GM20000 (cell line): Measurements from ENCODE around the gene GNAT1.

ENCODE experiments used
- DNase-seq: peaks from one replicate; pipeline ENCODE4 v3.0.0; 2012; ENCODE audit warnings: low spot score
- TF ChIP-seq, protein P1 (sequence below): IDR thresholded peaks from 2 replicates; pipeline ENCODE4 v1.5.1; 2012; ENCODE audit warnings: mild to moderate bottlenecking, control low read depth; ENCODE audit errors: extremely low read depth, missing control alignments

The GNAT1 gene

DNA sequence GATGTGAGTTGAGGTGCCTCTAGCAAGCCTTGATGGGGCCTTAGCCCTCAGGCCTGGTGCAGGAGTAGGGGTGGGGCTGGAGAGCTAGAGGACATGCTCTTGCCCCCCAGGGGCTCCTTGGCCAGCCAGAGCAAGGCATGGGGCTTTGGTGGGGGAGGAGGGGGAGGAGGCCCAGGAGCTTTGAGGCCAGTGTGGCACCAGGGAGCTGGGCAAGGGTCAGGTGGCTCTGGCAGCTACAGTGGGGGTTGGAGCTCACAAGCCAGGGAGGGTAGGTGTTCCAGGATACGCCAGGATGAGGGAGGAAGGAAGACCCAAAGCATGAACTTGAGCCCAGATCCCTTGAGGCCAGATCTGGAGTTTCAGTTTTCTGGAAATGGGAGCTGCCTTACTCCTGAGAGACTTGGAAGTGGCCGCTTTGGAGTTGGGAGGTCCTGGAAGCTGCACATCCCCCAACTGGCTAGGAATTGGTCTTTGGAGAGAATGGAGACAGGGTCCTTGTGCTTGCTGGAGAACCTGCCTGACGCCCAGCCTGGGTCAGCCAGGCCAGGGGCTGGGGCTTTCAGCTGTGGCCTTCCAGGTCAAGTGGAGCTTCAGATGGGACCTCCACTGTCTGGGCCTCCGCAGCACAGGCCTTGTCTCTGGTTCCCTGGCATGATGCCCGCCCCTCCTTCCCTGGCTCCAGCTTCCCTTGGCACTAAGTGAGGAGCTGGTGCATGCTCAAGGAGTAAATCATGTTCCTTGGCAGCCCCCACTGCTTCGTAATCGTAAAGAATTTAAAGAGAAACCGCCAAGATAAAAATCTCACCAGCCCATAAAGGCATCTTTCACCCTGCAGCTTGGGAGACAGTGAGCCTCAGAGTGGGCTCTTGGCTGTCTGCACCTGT, 27.6 kb upstream of the GNAT1 start:
- TF ChIP-seq, protein P1, sequence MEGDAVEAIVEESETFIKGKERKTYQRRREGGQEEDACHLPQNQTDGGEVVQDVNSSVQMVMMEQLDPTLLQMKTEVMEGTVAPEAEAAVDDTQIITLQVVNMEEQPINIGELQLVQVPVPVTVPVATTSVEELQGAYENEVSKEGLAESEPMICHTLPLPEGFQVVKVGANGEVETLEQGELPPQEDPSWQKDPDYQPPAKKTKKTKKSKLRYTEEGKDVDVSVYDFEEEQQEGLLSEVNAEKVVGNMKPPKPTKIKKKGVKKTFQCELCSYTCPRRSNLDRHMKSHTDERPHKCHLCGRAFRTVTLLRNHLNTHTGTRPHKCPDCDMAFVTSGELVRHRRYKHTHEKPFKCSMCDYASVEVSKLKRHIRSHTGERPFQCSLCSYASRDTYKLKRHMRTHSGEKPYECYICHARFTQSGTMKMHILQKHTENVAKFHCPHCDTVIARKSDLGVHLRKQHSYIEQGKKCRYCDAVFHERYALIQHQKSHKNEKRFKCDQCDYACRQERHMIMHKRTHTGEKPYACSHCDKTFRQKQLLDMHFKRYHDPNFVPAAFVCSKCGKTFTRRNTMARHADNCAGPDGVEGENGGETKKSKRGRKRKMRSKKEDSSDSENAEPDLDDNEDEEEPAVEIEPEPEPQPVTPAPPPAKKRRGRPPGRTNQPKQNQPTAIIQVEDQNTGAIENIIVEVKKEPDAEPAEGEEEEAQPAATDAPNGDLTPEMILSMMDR = no peak
- no peak for DNase-seq

DNA sequence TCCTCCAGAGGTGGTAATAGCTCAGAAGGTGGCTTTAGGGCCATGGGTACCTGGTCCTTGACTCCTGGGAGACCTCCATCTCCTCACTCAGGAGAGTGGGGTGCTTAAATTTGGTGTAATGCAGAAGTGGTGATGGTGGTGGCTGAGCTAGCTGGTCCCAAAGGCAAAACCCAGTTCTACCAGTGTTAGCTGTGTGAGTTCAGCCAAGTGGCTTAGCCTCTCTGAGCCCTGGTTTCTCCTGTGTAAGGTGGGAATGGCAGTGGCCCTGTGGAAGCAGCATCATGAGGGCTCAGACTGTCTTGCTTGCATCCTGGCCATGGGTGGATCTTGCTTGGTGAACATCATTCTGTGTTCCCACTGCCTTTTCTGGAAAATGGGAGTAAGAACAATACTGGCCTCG, 26.9 kb upstream of the GNAT1 start:
- DNase-seq = no peak
- TF ChIP-seq, protein P1 = no peak

DNA sequence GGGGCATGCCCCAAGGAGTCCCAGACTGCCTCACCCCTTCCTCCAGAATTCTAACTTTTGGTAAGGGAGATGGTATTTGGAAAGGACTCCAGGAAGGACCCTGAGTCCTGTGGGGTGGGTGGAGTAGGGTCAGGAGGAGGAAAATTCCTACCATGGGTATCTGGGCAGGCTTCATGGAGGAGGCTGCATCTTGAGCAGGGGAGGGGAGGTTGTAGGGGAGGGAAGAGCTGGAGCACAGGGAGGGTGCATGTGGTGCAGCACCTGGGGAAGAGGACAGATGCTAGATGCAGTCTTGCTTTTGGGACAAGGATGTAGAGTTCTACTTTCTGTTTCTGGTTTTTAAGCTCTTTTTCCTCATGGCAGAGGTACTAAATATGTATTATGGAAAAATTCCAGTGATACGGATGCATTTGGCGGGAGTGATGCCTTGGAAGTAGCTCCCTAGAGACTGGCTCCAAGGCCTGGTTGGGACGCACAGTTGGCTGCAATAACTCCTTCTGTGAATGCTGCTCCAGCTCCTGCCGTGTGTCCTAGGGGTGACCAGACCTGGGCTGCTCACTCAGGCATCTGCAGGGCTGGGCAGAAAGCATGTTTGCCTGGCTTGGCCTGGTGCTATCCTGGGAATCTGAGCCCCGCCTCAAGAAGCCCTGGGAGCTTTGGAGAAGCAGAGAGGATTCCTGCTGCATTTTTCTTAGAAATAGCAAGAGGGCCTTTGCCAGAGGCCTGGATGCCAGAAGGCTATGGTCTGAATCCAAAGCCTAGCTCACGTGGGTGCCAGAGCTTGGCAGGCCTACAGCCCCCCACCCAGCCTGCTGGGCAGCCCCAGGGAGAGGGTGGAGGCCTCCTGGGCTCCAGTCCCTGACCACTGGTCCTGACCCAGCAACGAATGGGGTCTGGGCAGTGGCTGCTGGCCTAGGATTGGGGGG, 26.2 kb upstream of the GNAT1 start:
- no peak for DNase-seq
- TF ChIP-seq, protein P1 = no peak

DNA sequence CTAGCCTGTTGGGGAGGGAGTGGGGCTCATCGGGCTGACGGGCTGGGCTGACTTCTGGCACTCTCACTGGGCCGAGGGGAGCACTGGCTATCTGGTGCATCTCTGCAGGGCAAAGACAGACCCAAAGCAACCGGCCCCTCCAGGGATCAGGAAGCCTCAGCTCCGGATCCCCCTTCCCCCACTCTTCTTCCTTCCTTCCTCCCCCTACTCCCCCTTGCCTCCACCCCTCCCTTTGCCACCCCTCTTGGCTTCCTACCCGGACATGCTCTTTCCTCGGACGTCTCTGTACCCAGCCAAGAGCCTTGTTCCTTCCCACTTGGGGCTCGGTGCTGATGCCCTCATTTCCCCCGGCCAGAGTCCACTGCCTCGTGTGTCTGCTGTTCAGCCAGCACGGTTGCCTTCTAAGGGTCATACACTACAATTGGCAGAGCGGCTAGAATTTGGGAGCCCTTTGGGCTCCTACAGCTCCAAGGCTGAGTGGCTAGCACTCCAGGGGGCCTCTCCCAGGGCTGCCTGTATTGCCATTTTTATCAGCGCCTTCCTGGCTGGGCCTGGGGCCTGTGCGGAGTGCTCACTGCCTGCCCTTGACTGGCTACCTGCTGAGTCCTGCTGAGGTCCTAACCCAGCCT, 25.4 kb upstream of the GNAT1 start:
- DNase-seq = no peak
- TF ChIP-seq, protein P1 = no peak

DNA sequence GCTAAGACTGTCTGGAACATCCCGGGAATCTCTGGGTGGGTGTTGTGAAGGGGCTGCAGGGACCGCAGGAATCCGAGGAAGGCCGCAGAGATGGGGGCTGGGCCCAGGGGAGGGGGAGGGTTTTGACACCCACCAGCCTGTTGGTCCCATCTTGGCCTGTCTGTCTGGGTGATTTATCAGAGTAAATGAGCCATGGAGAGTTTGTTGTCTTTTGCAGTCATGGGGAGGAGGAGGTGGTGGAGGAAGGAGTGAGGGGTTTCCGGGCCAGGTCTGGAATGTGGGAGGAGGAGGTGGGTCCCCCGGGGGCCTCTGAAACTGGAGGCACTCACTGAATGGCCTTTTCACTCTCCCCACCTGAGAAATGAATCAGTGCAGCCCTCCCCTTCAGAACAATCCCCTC, 24.8 kb upstream of the GNAT1 start:
- TF ChIP-seq, protein P1 = no peak
- DNase-seq = no peak

DNA sequence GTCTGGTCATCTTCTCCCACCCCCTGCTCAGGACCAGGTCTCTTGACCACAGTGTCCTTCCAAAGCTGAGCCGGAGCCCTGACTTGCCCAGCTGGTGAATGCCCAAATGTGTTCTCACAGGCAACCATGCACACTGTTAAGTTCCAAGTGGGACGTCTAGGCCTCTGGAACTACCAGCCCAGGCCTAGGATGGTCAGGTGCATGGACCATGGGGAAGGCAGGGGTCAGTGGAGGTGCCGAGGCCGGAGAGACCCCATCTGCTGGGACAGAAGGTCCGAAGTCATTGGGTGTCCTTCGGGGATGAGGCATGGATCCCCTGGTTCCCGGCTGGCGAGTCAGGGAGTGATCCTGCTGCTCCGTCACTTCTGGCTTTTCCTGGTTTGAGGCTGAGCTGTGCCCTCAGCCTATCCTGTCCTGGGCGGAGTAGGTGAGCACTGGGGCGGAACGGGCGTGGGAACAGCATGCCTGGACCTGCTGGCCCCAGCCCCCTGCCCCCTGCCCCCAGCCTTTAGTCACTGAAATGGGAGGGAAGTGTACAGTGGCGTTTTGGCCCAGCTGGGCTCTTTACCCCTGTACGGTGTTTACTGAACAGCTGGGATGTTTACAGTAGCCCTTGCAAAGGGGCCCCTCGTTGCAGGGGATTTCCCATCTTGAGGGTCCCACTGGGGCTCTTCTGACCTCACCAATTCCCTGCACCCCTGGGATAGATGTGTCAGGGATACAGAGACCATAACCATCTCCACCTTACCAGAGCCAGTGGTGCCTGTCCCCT, 24.2 kb upstream of the GNAT1 start:
- TF ChIP-seq, protein P1 = no peak
- no peak for DNase-seq
